ENCODE results near the gene SMYD2.

Gene SMYD2

DNA sequence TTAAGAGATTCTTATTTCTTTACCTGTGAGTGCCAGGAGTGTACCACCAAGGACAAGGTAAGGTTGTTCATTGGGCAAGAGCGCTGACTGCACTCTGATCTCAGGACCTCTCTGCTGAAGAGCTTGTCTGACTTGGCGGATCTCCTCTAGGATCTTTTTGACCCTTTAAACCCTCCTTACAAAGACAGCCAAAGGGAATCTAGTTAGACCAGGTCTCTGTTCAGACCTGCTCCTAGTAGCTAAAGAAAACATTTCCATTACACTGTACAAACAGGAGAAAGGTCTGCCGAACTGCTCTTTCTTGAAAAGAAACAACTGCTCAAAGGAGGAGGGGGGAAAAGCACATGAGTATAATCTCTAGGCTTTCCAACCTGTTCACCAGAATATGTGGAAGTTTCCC is 49.3 kb downstream of the SMYD2 start:
- DNase-seq: no peak

DNA sequence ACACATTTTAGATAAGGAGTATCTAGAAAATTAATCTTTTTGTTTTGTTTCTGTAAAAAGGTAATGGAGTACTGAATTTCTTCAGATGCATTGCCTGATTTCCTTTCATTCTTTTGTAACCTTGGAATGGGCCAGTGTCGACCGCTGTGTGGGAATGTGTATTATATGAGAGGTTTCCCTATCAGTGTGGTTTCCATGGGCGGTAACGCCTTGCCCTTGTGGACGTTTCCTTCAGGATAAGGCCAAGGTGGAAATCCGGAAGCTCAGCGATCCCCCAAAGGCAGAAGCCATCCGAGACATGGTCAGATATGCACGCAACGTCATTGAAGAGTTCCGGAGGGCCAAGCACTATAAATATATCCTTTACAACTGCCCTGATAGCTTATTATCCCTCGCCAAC is 49.8 kb downstream of the SMYD2 start:
- no peak for DNase-seq

DNA sequence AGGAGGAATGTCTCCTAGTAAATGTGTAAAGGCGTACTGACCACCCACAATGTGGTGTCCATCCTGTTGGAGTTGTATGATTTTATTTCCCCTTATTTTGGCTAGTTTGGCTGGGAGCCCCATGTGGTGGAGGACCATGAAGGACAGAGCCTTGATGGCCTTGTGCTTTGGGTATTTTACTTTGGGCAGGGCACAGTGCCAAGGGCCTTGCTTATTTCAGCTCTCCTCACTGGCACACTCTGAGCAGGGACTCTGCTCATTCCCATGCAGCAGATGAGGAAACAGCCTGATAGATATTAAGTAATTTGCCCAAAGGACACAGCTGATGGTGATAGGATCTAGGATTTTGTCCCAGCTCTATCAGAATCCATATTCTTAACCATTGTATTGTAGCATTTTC is 50.2 kb downstream of the SMYD2 start:
- DNase-seq: no peak

DNA sequence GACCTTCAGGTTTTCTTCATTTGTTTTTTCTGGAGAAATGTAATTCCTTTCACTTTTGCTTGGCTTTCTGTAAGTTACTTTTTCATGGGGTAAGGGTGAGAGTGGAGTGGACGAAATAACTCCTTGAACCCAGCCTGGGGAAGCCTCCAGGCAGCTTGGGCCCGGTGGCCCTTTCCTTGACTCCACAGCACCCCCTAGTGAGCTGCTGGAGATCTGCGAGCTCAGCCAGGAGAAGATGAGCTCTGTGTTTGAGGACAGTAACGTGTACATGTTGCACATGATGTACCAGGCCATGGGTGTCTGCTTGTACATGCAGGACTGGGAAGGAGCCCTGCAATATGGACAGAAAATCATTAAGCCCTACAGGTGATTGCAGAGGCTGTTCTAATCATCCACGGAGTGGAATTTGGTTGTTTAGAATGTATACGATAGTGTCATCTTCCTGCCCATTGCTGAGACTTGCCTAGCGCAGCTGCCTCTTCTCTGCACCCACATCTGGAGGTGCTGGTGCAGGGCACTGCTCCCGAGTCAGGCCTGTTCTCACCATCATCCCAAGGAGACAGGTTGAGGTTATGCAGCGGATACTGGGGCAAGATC is 51.0 kb downstream of the SMYD2 start:
- DNase-seq: peak; percentile 50

DNA sequence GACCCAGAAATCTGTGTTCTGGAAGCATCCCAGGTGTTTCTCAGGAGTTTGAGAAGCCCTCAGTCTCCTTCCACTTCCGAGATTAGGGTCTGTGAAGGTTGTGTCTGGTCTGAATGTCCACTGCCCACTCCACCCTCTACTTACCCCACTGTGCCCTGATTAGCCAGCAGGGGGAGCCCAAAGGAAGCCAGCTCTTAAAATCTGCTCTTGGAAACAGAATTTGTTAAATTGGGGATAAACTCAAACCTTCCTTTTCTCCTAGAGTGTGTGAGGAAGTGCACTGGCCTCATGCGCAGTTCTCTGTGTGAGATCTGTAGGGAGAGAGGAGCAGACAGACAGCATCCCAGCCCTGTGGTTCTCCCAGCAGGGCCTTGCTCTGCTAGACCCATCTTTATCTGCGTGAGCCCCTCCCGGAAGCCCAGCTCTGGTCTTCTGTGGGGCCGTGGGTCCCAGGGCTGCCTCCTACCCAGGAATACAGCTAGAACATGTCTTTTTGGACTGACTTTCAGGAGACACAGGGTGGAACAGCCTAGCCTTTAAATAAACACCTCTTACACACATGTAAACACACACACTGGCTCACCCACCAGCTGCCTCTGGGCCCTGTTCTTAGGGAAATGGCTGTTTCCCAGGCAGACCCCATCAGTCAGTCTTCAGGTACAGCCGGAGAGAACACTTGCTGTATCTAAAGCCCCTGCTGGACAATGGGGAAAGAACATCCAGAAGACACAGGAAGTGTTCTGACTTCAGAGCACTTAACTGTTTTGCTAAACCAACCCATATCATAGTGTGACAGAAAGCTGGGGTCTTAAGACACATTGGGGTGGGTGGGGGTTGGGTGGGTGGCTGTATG is 52.2 kb downstream of the SMYD2 start:
- DNase-seq: peak; percentile 67

DNA sequence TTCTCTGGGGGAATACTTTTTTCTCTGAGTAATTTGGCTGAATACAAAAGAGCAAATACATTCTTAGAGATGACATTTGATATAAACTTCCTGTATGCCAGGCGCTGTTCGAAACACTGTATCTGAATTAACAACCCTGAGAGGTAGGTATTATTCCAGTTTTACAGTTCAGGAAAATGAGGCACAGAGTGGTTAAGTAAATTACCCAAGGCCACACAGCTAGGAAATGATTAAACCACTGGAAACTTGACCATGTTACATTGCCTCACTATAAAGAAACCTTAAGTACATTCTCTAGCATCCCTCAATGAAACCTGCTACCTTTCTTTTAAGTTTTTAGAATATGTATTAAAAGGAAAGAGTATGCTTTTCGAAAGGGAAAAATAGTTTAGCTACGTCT is 54.6 kb downstream of the SMYD2 start:
- DNase-seq: no peak

DNA sequence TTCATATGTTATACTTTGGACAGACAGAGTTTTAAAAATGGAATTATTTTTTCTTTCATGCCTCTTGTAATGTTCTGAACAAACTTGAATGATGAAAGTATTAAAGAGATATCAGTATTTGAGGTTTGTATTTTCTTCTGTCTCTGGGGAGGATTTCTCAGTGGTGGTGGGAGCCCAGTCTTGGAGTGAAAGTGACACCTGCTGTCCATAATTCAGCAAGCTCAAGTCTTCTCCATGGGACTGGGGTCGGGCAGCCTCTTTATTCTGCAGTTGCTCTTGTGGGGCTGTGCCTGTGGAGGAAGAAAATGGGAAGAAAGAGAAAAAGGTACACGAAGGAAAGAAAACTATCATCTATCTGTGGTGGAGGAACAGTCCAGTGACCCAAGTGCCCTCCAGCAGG is 56.1 kb downstream of the SMYD2 start:
- DNase-seq: no peak

DNA sequence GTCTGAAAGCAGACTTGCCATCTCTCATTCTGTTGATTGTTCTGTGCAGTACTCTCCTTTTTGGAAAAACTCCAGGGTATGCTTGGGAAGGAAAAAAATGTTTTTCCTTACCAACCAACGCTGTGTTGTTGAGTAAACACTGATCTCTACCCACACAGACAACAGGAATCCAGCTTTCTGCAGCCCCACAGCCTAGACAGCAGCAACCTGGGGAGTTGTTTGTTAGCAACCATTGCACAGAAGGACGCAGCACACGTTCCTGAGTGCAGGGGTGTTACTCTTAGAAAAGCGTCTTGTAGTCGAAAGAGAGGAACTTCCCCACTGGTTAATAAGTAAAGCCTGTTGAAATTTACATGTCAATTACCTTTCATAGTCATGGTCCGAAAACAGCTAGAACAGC is 56.6 kb downstream of the SMYD2 start:
- DNase-seq: no peak

DNA sequence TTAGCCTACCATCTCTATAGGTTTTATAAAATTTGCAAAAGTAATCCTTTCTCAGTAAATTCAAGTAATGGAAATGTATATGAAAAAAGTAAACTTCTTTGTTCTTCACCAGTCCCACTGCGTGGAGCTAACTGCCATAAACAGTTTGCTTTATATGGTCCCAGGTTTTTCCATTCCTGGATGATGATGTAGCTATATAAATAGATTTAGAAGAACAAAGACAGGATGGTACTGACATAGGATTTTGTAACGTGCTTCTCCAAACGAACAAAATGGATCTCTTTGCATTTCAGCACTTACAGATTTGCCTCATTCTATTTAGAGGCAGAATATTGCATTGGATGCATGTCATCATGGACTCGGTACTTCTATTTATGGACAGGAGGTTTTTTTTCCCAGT is 57.3 kb downstream of the SMYD2 start:
- no peak for DNase-seq

DNA sequence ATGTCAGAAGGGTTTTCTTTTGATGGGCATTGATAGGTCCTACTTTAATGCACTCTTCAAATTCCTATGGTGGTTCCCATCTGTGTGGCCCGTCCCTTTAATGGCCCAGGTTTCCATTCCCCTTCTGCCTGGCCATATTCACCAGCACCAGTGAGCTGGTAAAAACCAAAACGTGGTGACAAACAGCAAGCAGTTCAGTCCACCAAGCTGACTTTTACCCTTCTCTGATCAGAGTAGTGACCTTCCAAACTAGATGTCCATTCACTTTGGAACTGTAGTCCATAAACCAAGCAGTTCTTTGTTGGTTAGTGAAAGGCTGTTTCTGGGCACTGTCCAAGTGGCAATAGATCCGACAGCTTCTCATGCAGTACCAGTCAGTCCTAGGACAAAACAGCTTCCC is 60.5 kb downstream of the SMYD2 start:
- no peak for DNase-seq

DNA sequence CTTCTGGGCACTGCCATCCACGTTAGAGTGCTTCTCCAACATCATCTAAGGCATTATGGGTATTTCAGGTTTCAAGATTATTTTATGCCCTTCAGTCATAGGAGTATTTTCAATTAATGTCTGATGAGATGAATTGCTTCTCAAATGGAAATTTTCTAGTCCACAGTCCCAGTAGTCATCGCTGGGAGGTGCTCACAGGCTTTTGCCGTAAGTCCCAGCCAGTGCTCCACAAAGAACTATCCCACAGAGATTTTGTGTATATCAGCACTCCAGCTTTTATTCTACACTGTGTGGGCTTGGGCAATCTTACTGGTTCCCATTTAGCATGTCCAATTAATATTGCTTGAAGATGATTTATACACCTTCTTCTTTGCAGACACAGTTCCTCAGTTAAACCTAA is 61.0 kb downstream of the SMYD2 start:
- DNase-seq: no peak

DNA sequence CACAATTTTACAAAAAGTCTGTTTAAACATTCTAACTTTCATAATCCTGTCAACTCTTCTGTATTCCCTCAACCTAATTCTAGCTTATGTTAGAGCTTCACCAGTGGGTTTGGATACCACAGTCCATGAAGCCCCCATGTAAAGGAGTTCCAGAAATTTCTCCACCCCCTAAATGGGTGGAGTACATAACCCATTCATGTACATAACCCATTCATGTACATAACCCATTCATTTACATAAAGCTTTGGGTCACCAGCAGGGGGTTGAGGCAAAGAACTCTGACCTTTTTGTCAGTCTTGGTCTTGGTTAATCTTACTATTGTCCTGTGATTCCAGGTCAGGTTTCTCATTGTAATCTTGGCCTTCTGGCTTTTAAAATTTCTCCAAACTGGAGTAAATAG is 61.6 kb downstream of the SMYD2 start:
- DNase-seq: no peak

DNA sequence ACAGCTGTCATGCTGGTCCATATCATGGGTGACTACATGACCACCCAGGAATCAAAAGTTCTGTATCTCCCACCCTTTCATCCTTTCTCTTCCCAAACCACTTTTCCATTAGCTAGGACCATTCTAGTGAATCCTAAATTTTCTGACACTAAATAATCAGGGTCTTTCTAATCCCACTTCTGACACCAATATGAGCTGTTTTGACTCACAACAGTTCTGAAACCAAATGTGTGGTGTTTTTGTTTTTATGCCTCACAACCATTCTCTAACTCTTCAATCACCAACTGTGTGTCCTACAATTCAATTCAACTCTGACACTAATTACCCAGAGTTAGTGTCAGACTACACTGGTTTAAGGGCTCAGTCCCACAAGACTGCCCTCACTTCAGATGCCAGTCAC is 63.9 kb downstream of the SMYD2 start:
- no peak for DNase-seq

DNA sequence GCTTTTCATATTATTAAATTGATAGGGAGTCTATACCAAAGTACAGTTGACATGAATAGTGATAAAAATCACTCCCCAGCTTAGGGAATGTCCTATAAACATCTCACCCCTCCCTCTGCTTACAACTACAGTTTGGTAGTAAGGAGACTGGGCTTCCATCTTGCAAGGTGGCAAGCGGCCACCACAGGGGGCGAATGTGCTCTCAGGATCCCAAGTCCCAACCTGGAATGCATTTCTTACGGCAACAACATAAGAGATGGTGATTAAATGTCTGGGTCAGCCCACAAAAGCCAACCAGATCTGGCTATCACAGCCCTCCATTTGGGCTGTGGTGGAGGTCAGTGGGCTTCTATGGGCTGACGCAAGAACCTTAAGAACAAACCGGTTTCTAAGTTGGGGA is 68.0 kb downstream of the SMYD2 start:
- no peak for DNase-seq

DNA sequence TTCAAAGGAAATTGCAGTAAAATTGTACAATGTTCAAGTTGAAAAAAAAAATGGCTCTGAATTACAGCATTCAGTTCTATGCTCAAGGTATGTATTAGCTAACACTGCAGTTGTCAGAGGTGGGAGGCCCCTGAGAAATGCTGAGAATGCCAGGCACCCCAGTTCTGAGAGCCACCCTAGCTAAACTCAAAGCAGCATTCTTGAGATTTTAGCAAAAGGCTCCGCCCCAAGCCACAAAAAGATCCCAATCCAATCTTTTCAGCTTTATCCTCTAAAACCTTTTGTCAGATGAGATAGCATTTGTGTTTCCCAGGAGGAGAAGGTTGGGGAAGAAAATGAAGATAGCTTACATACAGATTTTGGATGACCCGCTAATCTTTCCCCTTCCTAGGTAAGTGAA is 68.8 kb downstream of the SMYD2 start:
- DNase-seq: peak; percentile 69

DNA sequence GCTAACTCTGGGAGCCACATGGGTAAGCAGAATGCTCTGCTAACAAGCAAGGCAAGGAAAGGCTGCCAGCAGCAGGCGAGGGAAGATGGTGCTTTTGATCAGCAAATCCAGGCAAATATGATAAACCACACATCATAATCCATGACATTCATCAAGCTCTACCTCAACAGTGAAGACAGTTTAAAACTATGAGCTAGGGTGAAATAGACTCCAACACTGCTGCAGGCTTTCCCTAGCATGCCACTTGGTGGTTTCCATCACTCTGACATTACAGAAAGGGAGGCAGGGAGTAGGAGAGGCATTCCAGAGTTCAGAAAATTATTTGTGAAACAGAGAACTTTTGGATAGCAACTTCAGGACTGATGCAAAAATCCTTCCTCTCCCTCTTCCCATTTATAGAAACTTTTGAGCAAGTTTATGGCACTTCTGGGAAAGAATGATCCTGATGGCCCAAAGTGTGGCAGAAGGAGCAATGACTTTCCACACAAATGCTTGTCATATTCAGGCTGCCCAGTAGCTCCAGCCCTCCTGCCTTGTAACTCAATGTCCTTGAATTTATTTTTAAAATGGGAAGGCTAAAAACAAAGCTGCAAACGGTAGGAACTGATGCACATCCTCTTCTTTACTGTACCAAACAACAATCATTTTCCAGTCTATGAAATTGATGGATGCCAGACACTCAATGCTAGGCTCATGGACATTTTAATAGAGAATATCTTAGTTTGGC is 70.8 kb downstream of the SMYD2 start:
- no peak for DNase-seq

DNA sequence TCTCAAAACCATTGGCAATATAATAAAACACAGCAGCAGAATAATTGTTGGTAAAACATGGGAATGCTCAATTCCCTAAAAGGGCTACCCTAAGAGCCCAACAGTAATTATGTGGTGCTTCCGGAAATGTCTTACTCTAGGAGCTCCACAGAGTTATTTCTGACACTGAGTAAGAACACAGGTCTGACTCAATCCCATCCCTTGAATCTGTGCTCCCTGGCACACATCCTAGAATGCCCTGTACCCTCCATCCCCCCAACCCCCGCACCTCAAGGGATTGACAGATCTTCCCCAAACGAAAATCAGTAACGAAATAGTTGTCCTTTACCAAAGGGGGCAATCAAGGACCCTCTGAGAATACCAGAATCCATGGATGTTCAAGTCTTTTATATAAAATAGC is 71.9 kb downstream of the SMYD2 start:
- DNase-seq: peak; percentile 29

DNA sequence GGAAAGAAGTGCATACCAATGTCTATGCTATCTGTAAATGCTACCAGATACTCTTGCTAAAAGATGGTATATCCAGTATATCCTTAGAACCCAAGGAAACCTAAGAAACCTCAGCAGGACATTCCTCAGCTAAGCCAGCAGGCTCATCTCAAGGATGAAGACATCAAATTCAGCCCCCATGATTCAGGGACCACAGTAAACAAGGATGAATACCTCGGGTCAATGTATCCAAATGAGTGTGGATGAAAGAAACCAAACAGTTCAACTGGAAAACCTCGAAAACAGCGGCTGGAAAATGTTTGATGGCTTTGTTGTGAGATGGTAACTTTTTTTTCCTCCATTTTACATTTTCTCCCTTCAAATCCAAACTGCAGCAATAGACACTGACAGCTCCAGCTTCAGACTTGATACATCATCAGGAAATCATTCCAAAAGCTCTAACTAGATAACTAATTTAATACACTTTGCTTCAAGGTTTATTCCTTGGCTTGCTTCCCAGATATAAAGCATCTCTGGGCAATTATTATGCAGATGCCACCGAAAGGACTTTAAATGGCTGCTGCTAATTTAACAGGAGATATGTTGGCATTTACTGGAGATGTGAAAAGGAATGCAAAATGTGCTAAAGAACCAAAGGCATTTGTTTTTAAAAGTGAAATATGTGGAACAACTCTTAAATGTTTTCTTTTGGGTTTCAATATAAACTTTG is 73.6 kb downstream of the SMYD2 start:
- DNase-seq: no peak

DNA sequence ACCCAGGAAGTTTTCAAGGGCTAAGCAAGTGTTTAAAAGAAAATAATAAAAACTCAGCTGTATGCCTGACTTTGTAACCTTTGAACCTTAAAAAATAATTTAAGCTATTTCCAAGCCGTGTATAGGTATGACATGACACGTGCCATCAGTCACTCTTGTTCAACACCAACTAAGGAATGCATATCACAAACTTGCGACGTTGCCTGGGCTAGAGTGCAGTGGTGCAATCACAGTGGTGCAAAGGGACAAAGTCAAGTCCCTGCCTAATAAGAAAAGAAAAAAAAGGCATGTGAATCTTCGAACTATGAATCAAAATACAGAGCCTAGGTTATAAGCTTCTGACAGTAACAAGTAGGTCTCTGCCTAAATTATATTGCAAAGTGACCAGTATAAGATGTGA is 79.2 kb downstream of the SMYD2 start:
- DNase-seq: no peak

DNA sequence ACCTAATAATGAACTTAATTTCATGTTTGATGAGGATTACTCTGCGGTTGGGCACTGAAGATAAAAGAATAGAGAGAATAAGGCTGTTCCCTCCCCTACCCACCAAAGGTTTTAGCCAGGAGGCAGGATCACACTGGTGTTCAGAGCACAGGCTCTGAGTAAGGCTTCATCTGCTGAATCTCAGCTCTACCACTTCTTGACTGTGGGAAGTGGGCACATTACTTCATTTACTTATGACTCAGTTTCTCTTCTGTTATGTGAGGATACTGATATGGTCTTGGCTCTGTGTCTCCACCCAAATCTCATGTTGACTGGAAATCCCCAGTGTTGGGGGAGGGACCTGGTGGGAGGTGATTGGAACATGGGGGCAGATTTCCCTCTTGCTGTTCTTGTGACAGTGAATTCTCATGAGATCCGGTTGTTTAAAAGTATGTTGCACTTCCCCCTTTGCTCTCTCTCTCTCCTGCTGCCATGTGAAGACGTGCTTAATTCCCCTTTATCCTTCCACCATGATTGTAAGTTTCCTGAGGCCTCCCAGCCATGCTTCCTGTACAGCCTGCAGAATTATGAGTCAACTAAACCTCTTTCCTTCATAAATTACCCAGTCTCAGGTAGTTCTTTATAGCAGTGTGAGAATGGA is 79.7 kb downstream of the SMYD2 start:
- DNase-seq: no peak

DNA sequence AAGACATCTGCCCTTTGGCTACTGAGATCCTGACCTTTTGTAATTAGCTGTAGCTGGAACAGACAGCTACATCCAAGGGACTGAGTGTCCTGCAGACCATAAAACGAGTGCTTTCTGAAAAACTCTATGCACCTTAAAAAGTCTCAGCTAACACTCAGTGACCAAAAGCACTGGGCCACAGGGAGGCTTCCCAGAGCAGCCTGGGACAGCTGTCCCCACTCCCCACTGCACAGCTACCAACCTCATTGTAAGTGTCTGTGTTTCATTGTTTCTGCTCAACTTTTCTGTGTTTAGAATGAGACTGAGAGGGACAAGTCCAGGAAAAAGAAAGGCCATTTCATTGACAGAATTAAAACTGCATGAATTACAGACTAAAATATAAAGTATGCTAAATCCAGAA is 80.7 kb downstream of the SMYD2 start:
- DNase-seq: no peak

DNA sequence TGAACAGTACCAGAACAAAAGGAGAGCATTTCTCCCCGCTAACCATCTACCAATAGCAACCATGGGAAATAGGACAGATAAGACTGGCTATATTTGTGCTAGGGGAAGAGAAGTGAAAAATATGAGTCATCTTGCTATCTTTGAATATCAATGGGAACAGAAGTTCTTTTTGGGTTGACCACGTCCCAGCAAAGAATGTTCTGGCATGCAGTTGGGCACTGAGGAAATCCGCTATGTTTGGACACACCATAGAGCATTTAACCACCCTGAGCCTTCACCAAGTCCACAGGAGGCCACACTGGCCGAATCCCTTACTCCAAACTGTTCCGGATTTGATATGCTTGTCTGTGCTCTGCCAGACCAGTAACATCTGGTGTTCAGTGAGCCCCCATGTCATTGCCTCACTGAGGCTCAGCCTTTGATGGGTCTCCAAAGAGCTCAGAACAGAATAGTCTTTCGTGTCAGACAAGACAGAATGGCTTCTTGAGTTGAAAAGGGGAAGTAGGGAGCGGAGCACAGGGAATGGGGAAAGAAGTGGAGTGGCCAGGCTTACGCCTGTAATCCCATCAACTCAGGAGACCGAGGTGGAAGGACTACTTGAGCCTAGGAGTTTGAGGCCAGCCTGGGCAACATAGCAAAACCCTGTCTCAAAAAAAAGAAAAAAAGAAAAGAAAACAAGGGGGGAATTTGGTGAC is 81.4 kb downstream of the SMYD2 start:
- peak; percentile 21 for DNase-seq

Measured in EL (cell line).